Measurements from ENCODE around the gene MRTFB. TPM values are rescaled to one million over a fixed set of nuclear protein-coding genes. Genes with fewer than 3 reads are reported as not detected.

Gene MRTFB
- total RNA-seq, 1 experiment from 2014 or later, result 12.7 TPM

DNA sequence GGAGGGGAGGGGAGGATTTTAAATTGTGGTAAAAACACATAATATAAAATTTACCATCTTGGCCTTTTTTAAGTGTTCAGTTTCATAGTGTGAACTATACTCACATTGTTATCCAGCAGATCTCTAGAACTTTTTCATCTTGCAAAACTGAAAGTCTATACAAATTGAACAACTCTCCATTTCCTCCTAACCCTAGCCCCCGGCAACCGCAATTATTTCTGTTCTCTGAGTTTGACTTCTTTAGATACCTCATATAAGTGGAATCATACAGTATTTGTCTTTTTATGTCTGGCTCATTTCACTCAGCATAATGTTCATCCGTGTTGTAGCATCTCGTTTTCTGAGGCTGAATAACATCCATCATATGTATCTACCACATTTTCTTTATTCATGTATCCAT is 30.0 kb upstream of the MRTFB start:
- BruUV-seq (replicated peaks), result no TSS peak
- Histone ChIP-seq H3K36me3 (ENCODE audit: low read depth, low read length) (no peaks in the 10 kb centered on the region), H3K27me3 (ENCODE audit: low read length) (no peaks in the 10 kb centered on the region), H3K9me2 (replicated peaks; ENCODE audit: low read length) (no peaks in the 10 kb centered on the region), H3F3A (ENCODE audit: low read length, unreplicated experiment) (no peaks in the 10 kb centered on the region), H3K9me3 (ENCODE audit: low read length) (no peaks in the 10 kb centered on the region), H4K20me1 (ENCODE audit: low read length) (no peaks in the 10 kb centered on the region), H3K4me2 (ENCODE audit: low read length) (no peak overlapping the region), H3K27ac (ENCODE audit: low read length) (no peak overlapping the region), H2AFZ (ENCODE audit: low read length) (no peak overlapping the region), H3K4me1 (ENCODE audit: insufficient read depth, low read length) (no peaks in the 10 kb centered on the region), H3K4me3 (ENCODE audit: low read length) (no peak overlapping the region), H3K79me2 (ENCODE audit: low read length) (no peaks in the 10 kb centered on the region), H3K9ac (ENCODE audit: low read length) (no peak overlapping the region)
- TF ChIP-seq CTCF (conservative IDR thresholded peaks at IDR 0.05; ENCODE audit: low read depth, low read length) (no peak), EZH2 (IDR thresholded peaks at IDR 0.05; ENCODE audit: low read length, unreplicated experiment) (no peak), EZH2phosphoT487 (IDR thresholded peaks at IDR 0.05; ENCODE audit: borderline replicate concordance, low read length) (no peak)
- CTCF ChIA-PET, result no interaction called here
- POLR2A ChIA-PET (ENCODE audit: unreplicated experiment), result no interaction called here
- ATAC-seq (no peak), DNase-seq (no peak)
- intact Hi-C loops (cut with micrococcal nuclease), result no loop called here

DNA sequence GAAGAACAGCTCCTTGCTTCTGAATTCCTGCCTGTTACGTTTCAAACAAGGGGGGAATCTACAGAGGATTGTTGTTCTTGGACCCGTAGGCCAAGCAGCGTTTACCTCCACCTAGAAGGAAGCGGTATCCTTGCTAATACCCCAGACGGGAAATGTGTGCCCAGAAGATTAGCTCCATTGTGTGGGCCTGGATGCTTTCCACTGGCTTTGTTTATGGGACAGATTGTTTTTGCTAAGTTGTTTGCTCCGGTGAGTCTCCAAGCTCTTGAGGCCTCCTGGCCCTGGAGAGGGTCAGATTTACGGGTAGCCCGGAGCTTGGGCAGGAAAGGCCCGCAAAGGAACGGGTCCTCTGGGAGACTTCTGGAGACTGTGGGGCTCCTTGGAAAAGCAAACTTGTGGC is 28.4 kb upstream of the MRTFB start:
- ChIA-PET POLR2A (ENCODE audit: unreplicated experiment) (no interaction called here), CTCF (no interaction called here)
- H4K20me1 ChIP-seq (ENCODE audit: low read length), result no peaks in the 10 kb centered on the region
- no peaks in the 10 kb centered on the region for H3K36me3 ChIP-seq (ENCODE audit: low read depth, low read length)
- ATAC-seq (no peak), DNase-seq (no peak)
- no peaks in the 10 kb centered on the region for H3K4me1 ChIP-seq (ENCODE audit: insufficient read depth, low read length)
- no peak overlapping the region for H3K9ac ChIP-seq (ENCODE audit: low read length)
- H3K9me2 ChIP-seq (replicated peaks; ENCODE audit: low read length), result no peaks in the 10 kb centered on the region
- H3K4me3 ChIP-seq (ENCODE audit: low read length), result no peak overlapping the region
- no peaks in the 10 kb centered on the region for H3K9me3 ChIP-seq (ENCODE audit: low read length)
- BruUV-seq (replicated peaks), result no TSS peak
- no peak overlapping the region for H3K27ac ChIP-seq (ENCODE audit: low read length)
- H2AFZ ChIP-seq (ENCODE audit: low read length), result no peak overlapping the region
- no peaks in the 10 kb centered on the region for H3K79me2 ChIP-seq (ENCODE audit: low read length)
- H3F3A ChIP-seq (ENCODE audit: low read length, unreplicated experiment), result no peaks in the 10 kb centered on the region
- H3K4me2 ChIP-seq (ENCODE audit: low read length), result no peak overlapping the region
- no peak for TF ChIP-seq EZH2 (IDR thresholded peaks at IDR 0.05; ENCODE audit: low read length, unreplicated experiment)
- no peak for TF ChIP-seq EZH2phosphoT487 (IDR thresholded peaks at IDR 0.05; ENCODE audit: borderline replicate concordance, low read length)
- TF ChIP-seq CTCF (conservative IDR thresholded peaks at IDR 0.05; ENCODE audit: low read depth, low read length), result no peak
- H3K27me3 ChIP-seq (ENCODE audit: low read length), result no peaks in the 10 kb centered on the region
- intact Hi-C loops (cut with micrococcal nuclease), result no loop called here

- Histone ChIP-seq H3K27ac (ENCODE audit: low read length) (no peak overlapping the region), H3K36me3 (ENCODE audit: low read depth, low read length) (no peaks in the 10 kb centered on the region), H3K4me3 (ENCODE audit: low read length) (no peak overlapping the region), H2AFZ (ENCODE audit: low read length) (no peak overlapping the region), H4K20me1 (ENCODE audit: low read length) (no peaks in the 10 kb centered on the region), H3K27me3 (ENCODE audit: low read length) (no peaks in the 10 kb centered on the region), H3K4me2 (ENCODE audit: low read length) (no peak overlapping the region), H3F3A (ENCODE audit: low read length, unreplicated experiment) (no peaks in the 10 kb centered on the region), H3K9me2 (replicated peaks; ENCODE audit: low read length) (no peaks in the 10 kb centered on the region), H3K4me1 (ENCODE audit: insufficient read depth, low read length) (no peaks in the 10 kb centered on the region), H3K9ac (ENCODE audit: low read length) (no peak overlapping the region), H3K9me3 (ENCODE audit: low read length) (no peaks in the 10 kb centered on the region), H3K79me2 (ENCODE audit: low read length) (no peaks in the 10 kb centered on the region)
- no peak for ATAC-seq
- no peak for DNase-seq
- CTCF ChIA-PET, result no interaction called here
- POLR2A ChIA-PET (ENCODE audit: unreplicated experiment), result no interaction called here
- intact Hi-C loops (cut with micrococcal nuclease), result no loop called here
- no TSS peak for BruUV-seq (replicated peaks)
- no peak for TF ChIP-seq EZH2phosphoT487 (IDR thresholded peaks at IDR 0.05; ENCODE audit: borderline replicate concordance, low read length)
- TF ChIP-seq CTCF (conservative IDR thresholded peaks at IDR 0.05; ENCODE audit: low read depth, low read length), result no peak
- no peak for TF ChIP-seq EZH2 (IDR thresholded peaks at IDR 0.05; ENCODE audit: low read length, unreplicated experiment)
Measured at GRCh38 chr16:14043278-14043677, 27.8 kb upstream of the MRTFB start.
